Esophagus squamous epithelium (tissue), 5 donors: Measurements from ENCODE around the gene LRRC8C. TPM values are rescaled to one million over a fixed set of nuclear protein-coding genes. Genes with fewer than 3 reads are reported as not detected.
"Not testable (repeated sequence)": the region's sequence is repeated elsewhere in the genome, so short reads cannot be mapped to it uniquely, and the experiment has no call there.

Experiments
- DNase-seq: peaks from one replicate; lab custom pipeline; 2025; lab: John Stamatoyannopoulos, UW
- H3K27ac ChIP-seq, 4 donors: fragments of 200-600 bp; sonication (generic); one replicate each; pipeline ENCODE4 v1.5.1; 2016 to 2019; ENCODE audit warnings: mild to moderate bottlenecking in 1 of 4
- H3K27me3 ChIP-seq, 4 donors: fragments of 200-600 bp; sonication (generic); 1 replicate in 3 of 4; 2 replicates in 1 of 4; pipeline versions ENCODE4 v1.5.1 to v1.6.0; 2017 to 2021; ENCODE audit warnings: antibody characterized with exemption in 1 of 4
- H3K36me3 ChIP-seq, 3 donors: fragments of 200-600 bp; sonication (generic); one replicate each; pipeline ENCODE4 v1.5.1; 2016 to 2019
- H3K4me1 ChIP-seq, 3 donors: fragments of 200-600 bp; sonication (generic); one replicate each; pipeline ENCODE4 v1.5.1; 2017 to 2019
- H3K4me3 ChIP-seq, 4 donors: fragments of 200-600 bp; sonication (generic); 1 replicate in 3 of 4; 2 replicates in 1 of 4; pipeline ENCODE4 v1.5.1; 2016 to 2019; ENCODE audit warnings: mild to moderate bottlenecking in 2 of 4, moderate library complexity in 1 of 4
- H3K9me3 ChIP-seq, 3 donors: fragments of 200-600 bp; sonication (generic); one replicate each; pipeline ENCODE4 v1.5.1; 2016 to 2019
- POLR2A ChIP-seq, 4 donors: fragments of 450-650 bp; IDR thresholded peaks; one replicate each; pipeline ENCODE4 v1.6.1; 2017; ENCODE audit warnings: antibody characterized with exemption in 4 of 4, mild to moderate bottlenecking in 4 of 4, moderate library complexity in 3 of 4
- WGBS, 2 donors: methylation state at CpG; one replicate each; pipeline ENCODE4 v1.1.5; 2018; 5-methylcytosine and 5-hydroxymethylcytosine counted together
- intact Hi-C: fragments of 100-400 bp; cut with DNase I; formaldehyde crosslinking; loops from one replicate; pipeline ENCODE4 v1.15.0; 2022
- total RNA-seq, 4 donors: library from RNA; depleted of rRNA; stranded (reverse); fragments of >200 nt; gene quantifications; one replicate each; pipeline ENCODE4 v1.1.0, GENCODE V29; 2016
- TF ChIP-seq, protein P1 (sequence below), 6 experiments: fragments of 450-650 bp in 4 of 6; fragments of 200-600 bp in 2 of 6; sonication (generic) in 2 of 6; IDR thresholded peaks; one replicate each; pipeline ENCODE4 v1.5.1; 2016 to 2019; ENCODE audit warnings: antibody characterized with exemption in 6 of 6, mild to moderate bottlenecking in 4 of 6, moderate library complexity in 4 of 6
- donor health status: DM: yes; HTN: yes; CAD: no.

Gene LRRC8C
- total RNA-seq, 4 donors from 2014 or later = 1.4 to 5.0 (median 3.2) TPM

DNA sequence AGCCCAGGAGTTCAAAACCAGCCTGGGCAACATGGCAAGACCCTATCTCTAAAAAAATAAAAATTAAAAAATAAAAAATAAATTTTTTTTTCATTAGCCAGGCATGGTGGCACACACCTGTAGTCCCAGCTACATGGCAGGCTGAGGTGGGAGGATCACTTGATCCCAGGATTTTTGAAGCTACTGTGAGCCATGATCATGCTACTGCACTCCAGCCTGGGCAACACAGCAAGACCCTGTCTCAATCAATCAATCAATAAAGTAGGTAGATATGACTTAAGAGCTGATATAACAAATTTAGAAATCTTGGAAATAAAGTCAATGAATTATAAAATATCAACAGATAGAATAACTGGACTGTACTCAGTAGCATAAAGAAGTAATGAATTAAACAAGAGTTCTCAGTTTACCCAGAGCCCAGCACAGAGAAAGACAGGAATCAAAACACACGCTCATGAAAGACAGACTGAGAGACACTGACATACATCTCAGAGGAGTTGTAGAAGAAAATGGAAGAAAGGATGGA lies 69.7 kb downstream of the LRRC8C start:
- TF ChIP-seq, protein P1, sequence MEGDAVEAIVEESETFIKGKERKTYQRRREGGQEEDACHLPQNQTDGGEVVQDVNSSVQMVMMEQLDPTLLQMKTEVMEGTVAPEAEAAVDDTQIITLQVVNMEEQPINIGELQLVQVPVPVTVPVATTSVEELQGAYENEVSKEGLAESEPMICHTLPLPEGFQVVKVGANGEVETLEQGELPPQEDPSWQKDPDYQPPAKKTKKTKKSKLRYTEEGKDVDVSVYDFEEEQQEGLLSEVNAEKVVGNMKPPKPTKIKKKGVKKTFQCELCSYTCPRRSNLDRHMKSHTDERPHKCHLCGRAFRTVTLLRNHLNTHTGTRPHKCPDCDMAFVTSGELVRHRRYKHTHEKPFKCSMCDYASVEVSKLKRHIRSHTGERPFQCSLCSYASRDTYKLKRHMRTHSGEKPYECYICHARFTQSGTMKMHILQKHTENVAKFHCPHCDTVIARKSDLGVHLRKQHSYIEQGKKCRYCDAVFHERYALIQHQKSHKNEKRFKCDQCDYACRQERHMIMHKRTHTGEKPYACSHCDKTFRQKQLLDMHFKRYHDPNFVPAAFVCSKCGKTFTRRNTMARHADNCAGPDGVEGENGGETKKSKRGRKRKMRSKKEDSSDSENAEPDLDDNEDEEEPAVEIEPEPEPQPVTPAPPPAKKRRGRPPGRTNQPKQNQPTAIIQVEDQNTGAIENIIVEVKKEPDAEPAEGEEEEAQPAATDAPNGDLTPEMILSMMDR (IDR thresholded peaks at IDR 0.05) = no peak
- TF ChIP-seq POLR2A (IDR thresholded peaks at IDR 0.05) = no peak
- Histone ChIP-seq H3K4me3 (no peak overlapping the region), H3K36me3 (no peaks in the 10 kb centered on the region), H3K27ac (no peak overlapping the region), H3K27me3 (no peaks in the 10 kb centered on the region), H3K4me1 (peaks cover 0 to 12% (median 4%) of the 10 kb centered on the region in 3 donors), H3K9me3 (no peaks in the 10 kb centered on the region)
- no peak for DNase-seq
- intact Hi-C loops = no loop called here
- 90 to 100% methylated on average over 1 of the region's 1 CpG for WGBS, 2 donors

DNA sequence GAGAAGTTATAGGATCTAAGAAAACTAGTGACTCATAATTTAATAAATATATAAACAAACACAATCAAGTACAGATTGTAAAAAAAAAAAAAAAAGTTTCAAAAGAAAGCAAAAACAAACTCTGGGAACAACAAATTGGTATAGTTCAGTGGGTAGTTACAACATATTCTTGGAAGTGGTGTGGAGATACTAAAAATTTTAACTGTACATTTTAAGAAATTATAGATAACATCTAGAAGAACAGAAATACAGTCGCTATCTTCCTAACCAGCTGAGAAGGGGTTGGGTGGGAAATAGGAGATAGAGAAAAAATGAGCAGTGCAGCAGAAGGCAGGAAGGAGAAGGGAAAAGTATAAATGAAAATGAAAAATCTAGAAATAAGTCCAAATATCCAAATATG lies 70.5 kb downstream of the LRRC8C start:
- DNase-seq = no peak
- Histone ChIP-seq H3K9me3 (no peaks in the 10 kb centered on the region), H3K27ac (no peak overlapping the region), H3K4me1 (peaks cover 0 to 8% (median 4%) of the 10 kb centered on the region in 3 donors), H3K27me3 (no peaks in the 10 kb centered on the region), H3K36me3 (no peaks in the 10 kb centered on the region), H3K4me3 (no peak overlapping the region)
- TF ChIP-seq, protein P1 (IDR thresholded peaks at IDR 0.05) = no peak
- TF ChIP-seq POLR2A (IDR thresholded peaks at IDR 0.05) = no peak
- intact Hi-C loops = no loop called here
- WGBS, 2 donors = 82 to 95% methylated on average over 1 of the region's 1 CpG

DNA sequence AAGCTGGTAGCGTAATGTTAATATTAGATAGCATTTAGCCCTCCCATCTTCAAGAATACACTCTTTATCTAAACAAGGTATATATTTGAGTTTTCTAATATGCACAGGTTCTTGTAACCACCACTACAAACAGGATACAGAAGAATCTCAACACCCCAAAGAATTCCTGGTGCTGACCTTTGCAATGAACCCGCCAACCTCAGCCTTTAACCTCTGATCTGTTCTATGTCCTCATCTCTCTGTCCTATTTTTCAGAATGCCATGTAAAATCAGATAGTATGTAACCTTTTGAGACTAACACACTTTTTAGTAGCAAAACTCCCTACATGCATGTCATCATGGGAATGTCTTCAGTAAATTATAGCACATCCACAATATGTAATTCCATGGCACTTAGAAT lies 71.1 kb downstream of the LRRC8C start:
- TF ChIP-seq, protein P1 (IDR thresholded peaks at IDR 0.05) = no peak
- TF ChIP-seq POLR2A (IDR thresholded peaks at IDR 0.05) = no peak
- Histone ChIP-seq H3K4me3 (no peak overlapping the region), H3K9me3 (no peaks in the 10 kb centered on the region), H3K27me3 (no peaks in the 10 kb centered on the region), H3K27ac (no peak overlapping the region), H3K36me3 (no peaks in the 10 kb centered on the region), H3K4me1 (peaks cover 0 to 6% (median 0%) of the 10 kb centered on the region in 3 donors)
- DNase-seq = no peak
- intact Hi-C loops = no loop called here
- 98 to 100% methylated on average over 2 of the region's 2 CpGs for WGBS, 2 donors

DNA sequence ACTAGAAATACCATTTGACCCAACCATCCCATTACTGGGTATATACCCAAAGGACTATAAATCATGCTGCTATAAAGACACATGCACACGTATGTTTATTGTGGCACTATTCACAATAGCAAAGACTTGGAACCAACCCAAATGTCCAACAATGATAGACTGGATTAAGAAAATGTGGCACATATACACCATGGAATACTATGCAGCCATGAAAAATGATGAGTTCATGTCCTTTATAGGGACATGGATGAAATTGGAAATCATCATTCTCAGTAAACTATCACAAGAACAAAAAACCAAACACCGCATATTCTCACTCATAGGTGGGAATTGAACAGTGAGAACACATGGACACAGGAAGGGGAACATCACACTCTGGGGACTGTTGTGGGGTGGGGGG lies 72.0 kb downstream of the LRRC8C start:
- H3K4me3 ChIP-seq, H3K9me3 ChIP-seq, intact Hi-C loops, H3K4me1 ChIP-seq, H3K27me3 ChIP-seq, DNase-seq, H3K27ac ChIP-seq, H3K36me3 ChIP-seq: not testable (repeated sequence)
- 83% methylated on average over 1 of the region's 2 CpGs; no CpG with 5 or more reads in 1 of the 2 donors for WGBS, 2 donors

DNA sequence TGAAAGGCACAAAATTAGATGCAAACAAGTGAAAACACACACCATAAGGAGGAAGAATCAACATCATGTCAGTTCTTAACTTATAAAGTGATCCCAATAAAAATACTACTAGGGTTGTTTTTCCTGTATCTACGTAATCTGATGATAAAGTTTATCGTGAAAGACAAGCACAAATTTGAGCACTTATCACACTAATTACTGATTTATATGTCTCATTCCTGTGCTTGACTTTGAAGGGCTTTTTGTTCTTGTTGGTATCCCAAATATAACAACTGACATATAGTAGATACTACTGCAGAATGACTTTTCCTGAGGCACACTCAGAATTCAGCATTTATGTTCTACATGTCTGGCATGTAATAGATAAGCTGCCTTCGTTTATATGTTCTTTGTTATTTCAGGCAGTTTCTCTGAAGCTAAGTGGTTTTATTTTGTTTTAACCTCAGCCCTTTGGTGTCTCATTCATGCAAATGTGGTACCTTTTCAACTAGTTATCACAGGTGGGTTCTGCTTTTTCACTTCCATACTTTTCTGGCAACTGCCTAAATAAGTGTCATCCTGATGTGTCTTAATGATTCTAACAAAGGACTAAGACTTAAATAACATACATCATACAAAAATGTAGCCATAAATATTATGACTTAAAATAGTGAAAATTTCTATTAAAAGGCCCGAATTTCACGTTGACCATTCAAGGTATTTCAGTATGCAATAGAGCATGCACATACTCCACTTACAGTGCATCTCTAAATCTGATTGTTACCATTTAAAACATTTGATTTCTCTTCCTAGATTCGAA lies 73.2 kb downstream of the LRRC8C start:
- Histone ChIP-seq H3K27me3 (no peaks in the 10 kb centered on the region), H3K27ac (no peak overlapping the region), H3K36me3 (no peaks in the 10 kb centered on the region), H3K4me3 (no peak overlapping the region), H3K4me1 (no peaks in the 10 kb centered on the region), H3K9me3 (no peaks in the 10 kb centered on the region)
- DNase-seq = no peak
- WGBS, 2 donors = 66 to 72% methylated on average over 6 of the region's 6 CpGs
- intact Hi-C loops = no loop called here
- TF ChIP-seq, protein P1 (IDR thresholded peaks at IDR 0.05) = no peak
- TF ChIP-seq POLR2A (IDR thresholded peaks at IDR 0.05) = no peak
